Left renal pelvis (tissue), 4 donors: Measurements from ENCODE around the gene SLC2A3. TPM values are rescaled to one million over a fixed set of nuclear protein-coding genes. Genes with fewer than 3 reads are reported as not detected.

ENCODE experiments used
- polyA plus RNA-seq, 4 donors: library from polyadenylated mRNA; unstranded; fragments of 120-200 nt; gene quantifications; one replicate each; pipeline ENCODE4 v1.2.1, GENCODE V29; 2013; ENCODE audit not compliant: insufficient read length in 4 of 4

Gene SLC2A3
- polyA plus RNA-seq, 4 donors = 13.1 to 39.7 (median 19.2) TPM

Other genes with a start within 250 kb of the SLC2A3 start
- under 1 TPM; 0.25 to 0.96 (median 0.78) TPM for gene GDF3, start 240.4 kb downstream of the SLC2A3 start, polyA plus RNA-seq
- gene DPPA3, start 224.8 kb downstream of the SLC2A3 start, polyA plus RNA-seq = under 1 TPM in 1 of 4 donors, not detected in 3; 0.16 TPM
- gene CLEC4C, start 188.8 kb downstream of the SLC2A3 start, polyA plus RNA-seq = under 1 TPM in 1 of 4 donors, not detected in 3; 0.15 TPM
- gene NANOGNB, start 171.0 kb downstream of the SLC2A3 start, polyA plus RNA-seq = not detected
- under 1 TPM; 0.07 to 0.49 (median 0.30) TPM for gene NANOG, start 146.8 kb downstream of the SLC2A3 start, polyA plus RNA-seq
- 1 to 10 TPM in 1 of 4 donors, under 1 TPM in 3; 0.43 to 1.1 (median 0.64) TPM for gene SLC2A14, start 63.3 kb downstream of the SLC2A3 start, polyA plus RNA-seq
- gene FOXJ2, start 96.5 kb upstream of the SLC2A3 start, polyA plus RNA-seq = 10 to 100 TPM; 20.7 to 34.3 (median 23.7) TPM
- 1 to 10 TPM; 2.8 to 9.0 (median 3.3) TPM for gene C3AR1, start 130.2 kb upstream of the SLC2A3 start, polyA plus RNA-seq
- gene NECAP1, start 146.1 kb upstream of the SLC2A3 start, polyA plus RNA-seq = 10 to 100 TPM; 31.1 to 33.6 (median 31.3) TPM
- 1 to 10 TPM in 3 of 4 donors, under 1 TPM in 1; 0.63 to 3.8 (median 1.5) TPM for gene CLEC4A, start 187.4 kb upstream of the SLC2A3 start, polyA plus RNA-seq
- not detected for gene ZNF705A, start 220.8 kb upstream of the SLC2A3 start, polyA plus RNA-seq